ENCODE results near the gene DPH3. TPM values are rescaled to one million over a fixed set of nuclear protein-coding genes. Genes with fewer than 3 reads are reported as not detected.

The DPH3 gene
- total and polyA plus RNA-seq, 2 experiments from 2014 or later = 36.9 to 51.8 TPM

- no peak overlapping the region for H3K4me3 ChIP-seq
- TF ChIP-seq, protein P1, sequence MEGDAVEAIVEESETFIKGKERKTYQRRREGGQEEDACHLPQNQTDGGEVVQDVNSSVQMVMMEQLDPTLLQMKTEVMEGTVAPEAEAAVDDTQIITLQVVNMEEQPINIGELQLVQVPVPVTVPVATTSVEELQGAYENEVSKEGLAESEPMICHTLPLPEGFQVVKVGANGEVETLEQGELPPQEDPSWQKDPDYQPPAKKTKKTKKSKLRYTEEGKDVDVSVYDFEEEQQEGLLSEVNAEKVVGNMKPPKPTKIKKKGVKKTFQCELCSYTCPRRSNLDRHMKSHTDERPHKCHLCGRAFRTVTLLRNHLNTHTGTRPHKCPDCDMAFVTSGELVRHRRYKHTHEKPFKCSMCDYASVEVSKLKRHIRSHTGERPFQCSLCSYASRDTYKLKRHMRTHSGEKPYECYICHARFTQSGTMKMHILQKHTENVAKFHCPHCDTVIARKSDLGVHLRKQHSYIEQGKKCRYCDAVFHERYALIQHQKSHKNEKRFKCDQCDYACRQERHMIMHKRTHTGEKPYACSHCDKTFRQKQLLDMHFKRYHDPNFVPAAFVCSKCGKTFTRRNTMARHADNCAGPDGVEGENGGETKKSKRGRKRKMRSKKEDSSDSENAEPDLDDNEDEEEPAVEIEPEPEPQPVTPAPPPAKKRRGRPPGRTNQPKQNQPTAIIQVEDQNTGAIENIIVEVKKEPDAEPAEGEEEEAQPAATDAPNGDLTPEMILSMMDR (IDR thresholded peaks at IDR 0.05; ENCODE audit: poor library complexity) = no peak
- TF ChIP-seq EZH2phosphoT487 (IDR thresholded peaks at IDR 0.05; ENCODE audit: low read depth, severe bottlenecking, unreplicated experiment) (no peak), EZH2 (IDR thresholded peaks at IDR 0.05; ENCODE audit: borderline replicate concordance) (no peak)
- no peak overlapping the region for H3K4me2 ChIP-seq
- H3K9me3 ChIP-seq (ENCODE audit: low read depth) = no peaks in the 10 kb centered on the region
- no peaks in the 10 kb centered on the region for H3K79me2 ChIP-seq
- H3K27me3 ChIP-seq = no peaks in the 10 kb centered on the region
- WGBS (ENCODE audit: low lambda C conversion rate, missing lambda C conversion rate) = 38% methylated on average over 2 of the region's 2 CpGs
- no peak overlapping the region for H3K27ac ChIP-seq
- H3K9me2 ChIP-seq (replicated peaks; ENCODE audit: insufficient read depth) = no peaks in the 10 kb centered on the region
- H2AFZ ChIP-seq = no peak overlapping the region
- no peaks in the 10 kb centered on the region for H3K36me3 ChIP-seq (replicated peaks; ENCODE audit: insufficient read depth, low read depth)
- DNase-seq (ENCODE audit: low spot score) = no peak
- H4K20me1 ChIP-seq (ENCODE audit: insufficient read depth, poor library complexity, severe bottlenecking) = no peaks in the 10 kb centered on the region
- no peaks in the 10 kb centered on the region for H3K4me1 ChIP-seq (ENCODE audit: insufficient read depth)
Observed at GRCh38 chr3:16309558-16309957, 44.8 kb upstream of the DPH3 start.

DNA sequence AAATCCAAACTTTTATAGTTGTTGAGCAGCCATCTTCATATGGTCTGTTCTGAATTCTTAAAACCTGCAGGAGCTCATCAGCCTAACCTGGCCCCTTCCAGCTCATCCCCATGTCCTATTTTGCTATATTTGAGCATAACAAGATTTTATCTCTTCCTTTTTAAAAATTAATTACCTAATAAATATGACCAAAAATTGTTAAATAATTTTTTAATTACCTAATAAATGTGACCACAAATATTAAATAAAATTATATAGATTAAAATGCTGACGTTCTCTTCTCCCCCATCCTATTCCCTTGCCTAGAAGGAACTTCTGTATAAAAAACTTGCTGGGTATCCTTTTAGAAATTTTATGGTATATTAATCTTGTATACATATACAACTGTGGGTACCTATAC, 44.0 kb upstream of the DPH3 start:
- Histone ChIP-seq H3K27ac (no peak overlapping the region), H3K9me2 (replicated peaks; ENCODE audit: insufficient read depth) (no peaks in the 10 kb centered on the region), H3K4me1 (ENCODE audit: insufficient read depth) (peaks cover 4% of the 10 kb centered on the region), H3K36me3 (replicated peaks; ENCODE audit: insufficient read depth, low read depth) (no peaks in the 10 kb centered on the region), H3K9me3 (ENCODE audit: low read depth) (no peaks in the 10 kb centered on the region), H3K79me2 (no peaks in the 10 kb centered on the region), H3K4me3 (no peak overlapping the region), H2AFZ (no peak overlapping the region), H3K4me2 (no peak overlapping the region), H3K27me3 (no peaks in the 10 kb centered on the region), H4K20me1 (ENCODE audit: insufficient read depth, poor library complexity, severe bottlenecking) (no peaks in the 10 kb centered on the region)
- WGBS (ENCODE audit: low lambda C conversion rate, missing lambda C conversion rate) = 97% methylated on average over 1 of the region's 1 CpG
- TF ChIP-seq, protein P1 (IDR thresholded peaks at IDR 0.05; ENCODE audit: poor library complexity) = no peak
- DNase-seq (ENCODE audit: low spot score) = no peak

- DNase-seq (ENCODE audit: low spot score) = no peak
- Histone ChIP-seq H2AFZ (no peak overlapping the region), H3K4me1 (ENCODE audit: insufficient read depth) (peaks cover 9% of the 10 kb centered on the region), H3K4me3 (no peak overlapping the region), H3K9me3 (ENCODE audit: low read depth) (no peaks in the 10 kb centered on the region), H3K36me3 (replicated peaks; ENCODE audit: insufficient read depth, low read depth) (no peaks in the 10 kb centered on the region), H3K79me2 (no peaks in the 10 kb centered on the region), H3K4me2 (no peak overlapping the region), H3K9me2 (replicated peaks; ENCODE audit: insufficient read depth) (no peaks in the 10 kb centered on the region), H4K20me1 (ENCODE audit: insufficient read depth, poor library complexity, severe bottlenecking) (no peaks in the 10 kb centered on the region), H3K27ac (no peak overlapping the region), H3K27me3 (no peaks in the 10 kb centered on the region)
- TF ChIP-seq EZH2 (IDR thresholded peaks at IDR 0.05; ENCODE audit: borderline replicate concordance) (no peak), EZH2phosphoT487 (IDR thresholded peaks at IDR 0.05; ENCODE audit: low read depth, severe bottlenecking, unreplicated experiment) (no peak)
- TF ChIP-seq, protein P1 (IDR thresholded peaks at IDR 0.05; ENCODE audit: poor library complexity) = no peak
- WGBS (ENCODE audit: low lambda C conversion rate, missing lambda C conversion rate) = 92% methylated on average over 5 of the region's 5 CpGs
Observed at GRCh38 chr3:16307832-16308531, 43.2 kb upstream of the DPH3 start.
